Measurements from ENCODE around the gene BCAN.

The BCAN gene

GRCh38 chr1:156667968-156668709, 26.2 kb downstream of the BCAN start:
- CTCF ChIA-PET: interaction anchor here (0.6 to 1.8 kb wide), 2 partner anchors 21 to 39 kb away, joined by 5 to 10 read pairs; no protein-coding TSS in a partner anchor
- no peak for TF ChIP-seq FOXK2 (IDR thresholded peaks at IDR 0.05)
- TF ChIP-seq LEF1 (IDR thresholded peaks at IDR 0.05; ENCODE audit: borderline replicate concordance): no peak
- DNase-seq (ENCODE audit: extremely low spot score): no peak
- POLR2A ChIA-PET: interaction anchor here (0.7 to 0.8 kb wide), 2 partner anchors 9 to 38 kb away, joined by 3 to 7 read pairs; partner anchors contain the start of genes CRABP2 and NES

- no peak for TF ChIP-seq SUZ12 (IDR thresholded peaks at IDR 0.05)
- no peak for TF ChIP-seq FOXK2 (IDR thresholded peaks at IDR 0.05)
- TF ChIP-seq HDGF (IDR thresholded peaks at IDR 0.05; ENCODE audit: borderline replicate concordance): no peak
- TF ChIP-seq ARNT (IDR thresholded peaks at IDR 0.05): no peak
- no peak for TF ChIP-seq FOXA1 (IDR thresholded peaks at IDR 0.05)
- TF ChIP-seq LEF1 (IDR thresholded peaks at IDR 0.05; ENCODE audit: borderline replicate concordance): no peak
- no peak for TF ChIP-seq BHLHE40 (IDR thresholded peaks at IDR 0.05; ENCODE audit: borderline replicate concordance)
- no peak for TF ChIP-seq FOXM1 (IDR thresholded peaks at IDR 0.05; ENCODE audit: borderline replicate concordance)
- TF ChIP-seq SP1 (IDR thresholded peaks at IDR 0.05): no peak
- no peak for TF ChIP-seq ELF4 (IDR thresholded peaks at IDR 0.05)
- TF ChIP-seq TARDBP (IDR thresholded peaks at IDR 0.05): no peak
- TF ChIP-seq ZNF384 (IDR thresholded peaks at IDR 0.05): no peak
- no peak for DNase-seq (ENCODE audit: extremely low spot score)
- ChIA-PET POLR2A (interaction anchor here (1.1 kb wide), 1 partner anchor 8 kb away, joined by 4 read pairs; no protein-coding TSS in a partner anchor), CTCF (no interaction called here)
Observed at GRCh38 chr1:156668801-156669637, 27.1 kb downstream of the BCAN start.

- POLR2A ChIA-PET: interaction anchor here (0.9 to 1.1 kb wide), 2 partner anchors 9 to 58 kb away, joined by 3 to 4 read pairs; partner anchors contain the start of genes ISG20L2 and METTL25B
- TF ChIP-seq HDGF (IDR thresholded peaks at IDR 0.05; ENCODE audit: borderline replicate concordance) (no peak), ELF4 (IDR thresholded peaks at IDR 0.05) (no peak), SP1 (IDR thresholded peaks at IDR 0.05) (no peak), ARNT (IDR thresholded peaks at IDR 0.05) (no peak), FOXK2 (IDR thresholded peaks at IDR 0.05) (no peak), FOXM1 (IDR thresholded peaks at IDR 0.05; ENCODE audit: borderline replicate concordance) (no peak), L3MBTL2 (conservative IDR thresholded peaks at IDR 0.05) (no peak)
- no peak for DNase-seq (ENCODE audit: extremely low spot score)
- CTCF ChIA-PET: no interaction called here
Observed at GRCh38 chr1:156669794-156670193, 27.9 kb downstream of the BCAN start.

GRCh38 chr1:156670359-156670758, 28.4 kb downstream of the BCAN start:
- CTCF ChIA-PET: no interaction called here
- no peak for TF ChIP-seq L3MBTL2 (conservative IDR thresholded peaks at IDR 0.05)
- TF ChIP-seq HDGF (IDR thresholded peaks at IDR 0.05; ENCODE audit: borderline replicate concordance): no peak
- no peak for TF ChIP-seq SP1 (IDR thresholded peaks at IDR 0.05)
- no peak for TF ChIP-seq BHLHE40 (IDR thresholded peaks at IDR 0.05; ENCODE audit: borderline replicate concordance)
- TF ChIP-seq ZNF384 (IDR thresholded peaks at IDR 0.05): no peak
- no peak for TF ChIP-seq NFRKB (IDR thresholded peaks at IDR 0.05)
- no peak for TF ChIP-seq FOXA1 (IDR thresholded peaks at IDR 0.05)
- no peak for TF ChIP-seq FOXM1 (IDR thresholded peaks at IDR 0.05; ENCODE audit: borderline replicate concordance)
- TF ChIP-seq FOXK2 (IDR thresholded peaks at IDR 0.05): no peak
- TF ChIP-seq PKNOX1 (IDR thresholded peaks at IDR 0.05): no peak
- TF ChIP-seq CTBP1 (IDR thresholded peaks at IDR 0.05; ENCODE audit: borderline replicate concordance): no peak
- no peak for TF ChIP-seq ARNT (IDR thresholded peaks at IDR 0.05)
- TF ChIP-seq ELF4 (IDR thresholded peaks at IDR 0.05): no peak
- TF ChIP-seq LEF1 (IDR thresholded peaks at IDR 0.05; ENCODE audit: borderline replicate concordance): no peak
- TF ChIP-seq TARDBP (IDR thresholded peaks at IDR 0.05): no peak
- no peak for TF ChIP-seq SUZ12 (IDR thresholded peaks at IDR 0.05)
- POLR2A ChIA-PET: interaction anchor here (0.9 kb wide), 2 partner anchors 8 to 58 kb away, joined by 3 read pairs; partner anchors contain the start of genes ISG20L2 and METTL25B

GRCh38 chr1:156670791-156671190, 28.9 kb downstream of the BCAN start:
- CTCF ChIA-PET: interaction anchor here (0.9 kb wide), 1 partner anchor 19 kb away, joined by 5 read pairs; no protein-coding TSS in a partner anchor
- no peak for DNase-seq (ENCODE audit: extremely low spot score)

More at GRCh38 chr1:156670359-156670758, 28.4 kb downstream of the BCAN start:
- DNase-seq (ENCODE audit: extremely low spot score): no peak

More at GRCh38 chr1:156670791-156671190, 28.9 kb downstream of the BCAN start:
- no peak for TF ChIP-seq PKNOX1 (IDR thresholded peaks at IDR 0.05)
- no peak for TF ChIP-seq HDGF (IDR thresholded peaks at IDR 0.05; ENCODE audit: borderline replicate concordance)
- TF ChIP-seq CTBP1 (IDR thresholded peaks at IDR 0.05; ENCODE audit: borderline replicate concordance): no peak
- no peak for TF ChIP-seq FOXK2 (IDR thresholded peaks at IDR 0.05)
- no peak for TF ChIP-seq ZNF384 (IDR thresholded peaks at IDR 0.05)
- TF ChIP-seq LEF1 (IDR thresholded peaks at IDR 0.05; ENCODE audit: borderline replicate concordance): no peak
- TF ChIP-seq ELF4 (IDR thresholded peaks at IDR 0.05): no peak
- no peak for TF ChIP-seq BHLHE40 (IDR thresholded peaks at IDR 0.05; ENCODE audit: borderline replicate concordance)
- TF ChIP-seq NFRKB (IDR thresholded peaks at IDR 0.05): no peak
- no peak for TF ChIP-seq SUZ12 (IDR thresholded peaks at IDR 0.05)
- no peak for TF ChIP-seq SP1 (IDR thresholded peaks at IDR 0.05)
- TF ChIP-seq TARDBP (IDR thresholded peaks at IDR 0.05): no peak
- no peak for TF ChIP-seq FOXA1 (IDR thresholded peaks at IDR 0.05)
- no peak for TF ChIP-seq FOXM1 (IDR thresholded peaks at IDR 0.05; ENCODE audit: borderline replicate concordance)
- TF ChIP-seq L3MBTL2 (conservative IDR thresholded peaks at IDR 0.05): no peak
- no peak for TF ChIP-seq ARNT (IDR thresholded peaks at IDR 0.05)
- POLR2A ChIA-PET: interaction anchor here (0.9 kb wide), 1 partner anchor 9 kb away, joined by 3 read pairs; no protein-coding TSS in a partner anchor
